Thoracic aorta (tissue), 2 donors: Measurements from ENCODE around the gene PKIB. TPM values are rescaled to one million over a fixed set of nuclear protein-coding genes. Genes with fewer than 3 reads are reported as not detected.

ENCODE experiments used
- ATAC-seq: fragments of 150-250 bp; one replicate; pipeline ENCODE4 v1.8.0; 2017; ENCODE audit warnings: low read depth; ENCODE audit not compliant: insufficient number of reproducible peaks, low FRiP score
- DNase-seq: peaks from one replicate; pipeline ENCODE4 v3.0.0-alpha.2; 2020; ENCODE audit warnings: low spot score
- H3K27ac ChIP-seq, 2 donors: fragments of 200-600 bp; sonication (generic); 1 replicate in 1 of 2; 2 replicates in 1 of 2; pipeline ENCODE4 v1.5.1; 2016; ENCODE audit warnings: mild to moderate bottlenecking in 2 of 2, moderate library complexity in 2 of 2
- H3K27me3 ChIP-seq: fragments of 200-600 bp; sonication (generic); replicated peaks from 2 replicates; pipeline ENCODE4 v1.6.0; 2016; ENCODE audit warnings: mild to moderate bottlenecking; ENCODE audit not compliant: insufficient read depth
- H3K36me3 ChIP-seq: fragments of 200-600 bp; sonication (generic); one replicate; pipeline ENCODE4 v1.5.1; 2016
- H3K4me1 ChIP-seq, 2 donors: fragments of 200-600 bp; sonication (generic); 1 replicate in 1 of 2; 2 replicates in 1 of 2; pipeline versions ENCODE4 v1.5.1 to v1.6.0; 2016; ENCODE audit warnings: low read depth in 2 of 2, mild to moderate bottlenecking in 1 of 2; ENCODE audit not compliant: control insufficient read depth in 1 of 2
- H3K4me3 ChIP-seq: fragments of 200-600 bp; sonication (generic); 2 replicates; pipeline ENCODE4 v1.5.1; 2016; ENCODE audit warnings: mild to moderate bottlenecking
- H3K9me3 ChIP-seq: fragments of 200-600 bp; sonication (generic); 2 replicates; pipeline ENCODE4 v1.5.1; 2016
- CTCF ChIP-seq: fragments of 200-600 bp; sonication (generic); IDR thresholded peaks from one replicate; pipeline ENCODE4 v1.5.1; 2019; ENCODE audit warnings: antibody characterized with exemption
- total RNA-seq, 2 donors: library from RNA; depleted of rRNA; stranded (reverse); fragments of >200 nt; gene quantifications; one replicate each; pipeline versions ENCODE4 v1.1.0 to v1.2.3, GENCODE V29; 2016

Gene PKIB
- total RNA-seq, 2 donors from 2014 or later = 0.81 to 6.0 TPM

- Histone ChIP-seq H3K4me1 (no peaks in the 10 kb centered on the region), H3K27me3 (no peaks in the 10 kb centered on the region), H3K9me3 (no peaks in the 10 kb centered on the region), H3K36me3 (no peaks in the 10 kb centered on the region), H3K27ac (no peak overlapping the region), H3K4me3 (no peak overlapping the region)
- DNase-seq = no peak
- no peak for TF ChIP-seq CTCF
- no peak for ATAC-seq
Measured at GRCh38 chr6:122719176-122719575, 109.0 kb downstream of the PKIB start.

GRCh38 chr6:122722746-122723145 is 112.5 kb downstream of the PKIB start:
- H3K27ac ChIP-seq = no peak overlapping the region
- no peaks in the 10 kb centered on the region for H3K9me3 ChIP-seq
- DNase-seq (no peak), ATAC-seq (no peak)
- H3K27me3 ChIP-seq = no peaks in the 10 kb centered on the region
- H3K4me3 ChIP-seq = no peak overlapping the region
- no peaks in the 10 kb centered on the region for H3K4me1 ChIP-seq
- TF ChIP-seq CTCF = no peak
- H3K36me3 ChIP-seq = no peaks in the 10 kb centered on the region

- peak; percentile 13 for TF ChIP-seq CTCF
- H3K9me3 ChIP-seq = no peaks in the 10 kb centered on the region
- no peak overlapping the region for H3K27ac ChIP-seq
- H3K4me1 ChIP-seq = no peaks in the 10 kb centered on the region
- DNase-seq (no peak), ATAC-seq (no peak)
- H3K4me3 ChIP-seq = no peak overlapping the region
- no peaks in the 10 kb centered on the region for H3K27me3 ChIP-seq
- H3K36me3 ChIP-seq = no peaks in the 10 kb centered on the region
Measured at GRCh38 chr6:122726649-122727048, 116.4 kb downstream of the PKIB start.

- DNase-seq (no peak), ATAC-seq (no peak)
- Histone ChIP-seq H3K4me1 (no peaks in the 10 kb centered on the region), H3K4me3 (no peak overlapping the region), H3K36me3 (no peaks in the 10 kb centered on the region), H3K9me3 (no peaks in the 10 kb centered on the region), H3K27ac (no peak overlapping the region), H3K27me3 (no peaks in the 10 kb centered on the region)
- no peak for TF ChIP-seq CTCF
Measured at GRCh38 chr6:122727244-122727643, 117.0 kb downstream of the PKIB start.

- Histone ChIP-seq H3K27me3 (no peaks in the 10 kb centered on the region), H3K4me3 (no peak overlapping the region), H3K9me3 (no peaks in the 10 kb centered on the region), H3K4me1 (no peaks in the 10 kb centered on the region), H3K36me3 (no peaks in the 10 kb centered on the region), H3K27ac (no peak overlapping the region)
- TF ChIP-seq CTCF = no peak
- ATAC-seq (no peak), DNase-seq (no peak)
Measured at GRCh38 chr6:122730334-122730733, 120.1 kb downstream of the PKIB start.
